Measurements from ENCODE around the gene ASAP3.

GRCh38 chr1:23401313-23401712, 82.7 kb downstream of the ASAP3 start:
- TF ChIP-seq CTCF (IDR thresholded peaks at IDR 0.05): no peak
- TF ChIP-seq JUNB (IDR thresholded peaks at IDR 0.05): no peak
- TF ChIP-seq POLR2A (IDR thresholded peaks at IDR 0.05; ENCODE audit: low read length): no peak

Measured in A549 (cell line).